NCI-H2107 (cell line): Measurements from ENCODE around the gene STRADB.
"Not testable (repeated sequence)": the region's sequence is repeated elsewhere in the genome, so short reads cannot be mapped to it uniquely, and the experiment has no call there.

Source experiments
- DNase-seq: peaks from one replicate; lab custom pipeline; 2025; lab: John Stamatoyannopoulos, UW

Gene STRADB

GRCh38 chr2:201430322-201430721, 21.2 kb upstream of the STRADB start:
- DNase-seq = not testable (repeated sequence)

DNA sequence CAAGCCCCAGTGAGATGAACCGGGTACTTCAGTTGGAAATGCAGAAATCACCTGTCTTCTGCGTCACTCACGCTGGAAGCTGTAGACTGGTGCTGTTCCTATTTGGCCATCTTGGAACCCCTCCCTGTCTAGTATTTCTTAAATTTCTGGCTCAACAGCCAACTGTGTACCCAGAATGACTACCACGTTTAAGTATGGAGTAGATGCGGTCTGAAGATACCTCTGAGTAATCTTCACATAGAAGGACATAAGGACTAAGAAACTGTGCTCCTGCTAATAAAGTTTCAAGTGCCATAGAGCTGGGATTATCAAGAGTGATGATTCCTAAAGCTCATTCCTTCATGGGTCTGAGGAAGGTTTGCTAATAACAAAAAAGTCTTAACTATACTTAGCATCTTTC, 20.7 kb upstream of the STRADB start:
- no peak for DNase-seq

GRCh38 chr2:201432038-201432620, 19.4 kb upstream of the STRADB start:
- no peak for DNase-seq

GRCh38 chr2:201432621-201433393, 18.7 kb upstream of the STRADB start:
- DNase-seq = no peak

DNA sequence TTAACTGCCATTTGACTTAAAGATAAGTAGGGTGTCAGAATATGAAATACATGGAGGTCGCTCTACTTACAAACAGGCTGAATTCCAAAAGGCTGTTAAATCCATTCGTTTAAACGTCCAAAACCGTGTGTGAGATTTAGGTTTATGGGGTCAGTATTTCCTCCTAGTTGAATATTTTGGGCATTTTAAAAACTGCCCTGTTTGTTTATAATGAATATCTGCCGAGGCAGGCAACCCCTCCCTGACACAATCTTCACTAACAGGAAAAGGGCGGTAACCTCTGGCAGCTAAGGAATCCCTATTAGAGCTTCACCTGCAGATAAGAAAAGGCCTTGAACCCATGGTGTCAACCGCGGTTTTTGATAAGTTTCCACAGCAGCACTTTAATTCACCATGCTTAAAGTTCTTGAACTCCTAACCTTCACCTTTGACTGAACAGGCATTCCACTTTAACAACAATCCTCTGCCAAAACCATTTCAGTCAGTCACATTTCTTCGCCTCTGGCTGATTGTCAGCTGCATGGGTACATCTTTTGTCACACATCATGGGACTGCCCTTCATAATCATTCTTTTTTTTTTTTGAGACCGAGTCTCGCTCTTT, 18.0 kb upstream of the STRADB start:
- DNase-seq = no peak

DNA sequence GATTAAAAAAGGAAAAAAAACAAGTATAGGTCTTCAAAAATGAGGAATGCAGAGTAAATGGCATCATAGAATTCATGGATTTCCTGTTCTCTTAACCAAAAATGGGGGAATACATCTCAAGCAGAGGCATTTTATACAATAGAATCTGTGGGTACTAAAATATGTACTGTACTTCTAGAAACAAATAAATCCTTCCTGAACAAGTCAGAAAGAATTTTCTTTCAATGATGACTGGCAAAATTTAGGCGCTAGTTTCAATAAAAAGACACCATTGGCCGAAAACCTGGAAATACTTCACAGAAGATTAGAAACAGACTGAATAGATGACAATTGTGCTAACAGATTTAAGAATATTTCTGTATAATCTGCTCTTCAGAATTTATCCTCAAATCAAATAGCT, 15.4 kb upstream of the STRADB start:
- DNase-seq = no peak

DNA sequence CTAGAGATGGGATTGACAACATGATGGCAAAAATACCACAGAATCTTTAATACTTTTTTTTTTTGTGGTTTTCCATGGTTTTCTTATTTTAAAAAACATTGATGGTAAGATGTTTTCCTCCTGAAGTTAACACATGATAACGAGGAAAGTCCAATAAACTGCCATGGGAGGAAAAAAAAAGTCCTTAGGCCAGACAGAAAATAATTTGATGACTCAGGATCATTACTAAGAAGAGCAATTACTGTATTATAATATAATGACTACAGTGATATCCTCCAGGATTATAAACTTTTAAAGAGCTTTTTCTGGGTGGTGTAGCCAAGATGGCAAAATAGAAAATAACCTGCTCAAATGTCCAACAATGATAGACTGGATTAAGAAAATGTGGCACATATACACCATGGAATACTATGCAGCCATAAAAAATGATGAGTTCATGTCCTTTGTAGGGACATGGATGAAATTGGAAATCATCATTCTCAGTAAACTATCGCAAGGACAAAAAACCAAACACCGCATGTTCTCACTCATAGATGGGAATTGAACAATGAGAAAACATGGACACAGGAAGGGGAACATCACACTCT, 12.1 kb upstream of the STRADB start:
- DNase-seq = not testable (repeated sequence)

DNA sequence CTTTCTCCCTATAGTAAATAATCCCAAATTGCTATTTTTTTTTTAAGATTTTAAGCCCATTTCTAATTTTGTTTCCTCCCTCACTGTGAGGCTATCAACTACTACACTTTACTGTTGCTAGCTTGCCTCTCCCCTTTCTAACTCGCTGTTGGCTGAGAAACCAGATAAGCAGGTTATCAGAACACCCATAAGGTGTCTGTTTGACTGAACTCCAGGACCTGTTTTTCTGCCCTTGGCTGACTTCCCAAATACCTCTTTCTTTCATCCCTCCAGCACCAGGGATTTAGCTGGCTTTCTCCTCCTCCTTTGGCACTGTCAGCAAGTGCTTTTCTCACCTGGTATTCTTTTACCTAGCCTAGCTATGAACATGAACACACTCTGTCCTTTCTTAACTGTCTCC, 11.4 kb upstream of the STRADB start:
- DNase-seq = no peak

DNA sequence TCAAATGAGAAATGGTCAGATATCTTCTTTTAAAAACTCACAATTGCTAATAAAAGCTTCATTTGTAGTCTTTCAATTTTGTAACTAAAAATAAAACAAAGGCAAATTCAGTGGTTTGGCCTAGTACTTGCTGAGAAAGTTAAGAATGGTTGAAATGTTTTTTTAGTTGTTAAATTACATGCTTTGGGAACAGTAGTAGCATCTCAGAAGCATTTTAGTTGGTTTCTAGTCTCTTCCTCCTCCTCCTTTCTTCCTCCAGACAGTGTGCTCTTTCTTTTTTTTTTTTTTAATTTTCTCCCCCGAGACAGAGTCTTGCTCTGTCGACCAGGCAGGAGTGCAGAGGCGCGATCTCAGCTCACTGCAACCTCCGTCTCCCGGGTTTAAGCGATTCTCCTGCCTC, 10.1 kb upstream of the STRADB start:
- DNase-seq = no peak

DNA sequence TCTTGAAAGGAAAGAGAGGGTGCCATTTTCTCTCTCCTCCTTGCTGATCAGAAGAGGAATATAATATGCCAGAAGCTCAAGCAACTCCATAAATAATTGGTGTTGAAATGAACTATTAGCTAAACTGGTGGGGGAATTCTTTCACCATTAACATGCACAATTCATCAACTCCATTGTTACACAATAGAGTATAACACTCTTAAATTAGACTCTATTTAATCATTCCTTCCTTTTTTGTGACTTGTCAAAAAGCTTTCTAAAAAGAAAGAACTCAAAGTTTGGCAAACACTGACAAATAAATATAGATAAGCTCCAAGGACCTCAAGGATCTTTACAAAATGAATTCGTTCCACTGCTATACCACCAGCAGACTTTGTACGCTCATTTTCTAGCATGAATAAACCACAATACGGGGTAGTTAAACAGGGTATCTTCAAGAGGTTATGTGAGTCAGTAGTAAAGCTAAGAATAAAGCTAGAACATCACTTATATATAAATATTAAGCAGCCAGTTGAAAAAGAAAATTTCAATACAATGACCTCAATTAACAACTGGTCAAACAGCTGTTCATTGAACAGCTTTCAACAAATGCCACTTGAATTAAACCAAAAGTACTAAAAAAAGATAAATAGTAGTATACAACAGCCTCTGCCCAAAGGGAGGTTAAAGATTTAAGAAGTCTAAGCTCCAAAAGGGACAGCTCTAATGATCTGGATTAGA, 6.6 kb upstream of the STRADB start:
- DNase-seq = no peak

GRCh38 chr2:201447086-201447485, 4.5 kb upstream of the STRADB start:
- DNase-seq = no peak

- DNase-seq = no peak
Measured at GRCh38 chr2:201448061-201448460, 3.5 kb upstream of the STRADB start.

DNA sequence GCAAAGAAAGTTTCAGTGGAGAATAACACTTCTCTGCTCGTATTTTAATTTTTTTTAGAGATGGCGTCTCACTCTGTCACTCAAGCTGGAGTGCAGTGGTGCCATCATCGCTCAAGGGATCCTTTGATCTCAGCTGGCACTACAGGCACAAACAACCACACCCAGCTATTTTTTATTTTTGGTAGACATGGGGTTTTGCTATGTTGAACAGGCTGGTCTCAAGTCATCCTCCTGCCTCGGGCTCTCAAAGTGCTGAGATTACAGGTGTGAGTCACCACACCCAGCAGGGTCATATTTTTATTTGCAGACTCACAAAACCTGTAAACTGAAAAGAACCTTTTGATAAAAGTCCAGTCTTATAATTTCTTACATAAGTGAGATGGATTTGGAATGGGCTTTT, 2.8 kb upstream of the STRADB start:
- no peak for DNase-seq

DNA sequence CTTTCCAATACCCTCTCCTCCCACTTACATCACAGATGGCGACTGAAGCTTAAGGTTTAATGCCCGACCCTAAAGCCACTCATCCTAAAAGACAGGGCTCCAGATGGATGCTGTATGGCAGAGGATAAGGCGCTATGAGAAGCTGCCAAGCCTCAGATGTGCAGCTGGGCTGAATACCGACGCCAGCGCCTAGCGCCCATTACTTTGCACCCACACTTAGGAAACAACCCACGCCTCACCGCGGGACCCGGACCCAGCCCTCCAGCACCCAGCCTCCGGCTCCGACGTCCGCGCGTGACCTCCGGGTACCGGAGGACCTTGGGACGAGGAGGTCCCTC, 617 bp upstream of the STRADB start:
- no peak for DNase-seq

- no peak for DNase-seq
Measured at GRCh38 chr2:201452058-201452921, 750 bp downstream of the STRADB start.

- no peak for DNase-seq
Measured at GRCh38 chr2:201452922-201453643, 1.5 kb downstream of the STRADB start.

GRCh38 chr2:201458381-201458780, 6.8 kb downstream of the STRADB start:
- no peak for DNase-seq

- DNase-seq = no peak
Measured at GRCh38 chr2:201460532-201460931, 9.0 kb downstream of the STRADB start.

DNA sequence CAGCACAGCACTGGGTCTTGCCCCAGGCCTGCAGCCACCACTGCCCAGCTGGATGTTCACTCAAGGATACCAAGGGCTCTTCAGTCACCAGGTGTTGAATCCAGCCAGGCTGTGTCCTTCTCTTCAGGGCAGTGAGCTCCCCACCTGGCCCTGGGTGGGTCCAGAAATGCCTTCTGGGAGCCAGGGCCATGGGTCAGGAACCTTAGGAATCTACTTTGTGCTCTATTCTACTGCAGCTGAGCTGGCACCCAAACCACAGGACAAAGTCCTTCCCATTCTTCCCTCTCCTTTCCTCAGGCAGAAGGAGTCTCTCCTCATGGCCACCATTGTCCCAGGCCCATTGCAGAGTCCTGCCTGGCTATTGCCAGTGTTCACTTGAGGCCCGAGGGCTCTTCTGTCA, 13.0 kb downstream of the STRADB start:
- no peak for DNase-seq

DNA sequence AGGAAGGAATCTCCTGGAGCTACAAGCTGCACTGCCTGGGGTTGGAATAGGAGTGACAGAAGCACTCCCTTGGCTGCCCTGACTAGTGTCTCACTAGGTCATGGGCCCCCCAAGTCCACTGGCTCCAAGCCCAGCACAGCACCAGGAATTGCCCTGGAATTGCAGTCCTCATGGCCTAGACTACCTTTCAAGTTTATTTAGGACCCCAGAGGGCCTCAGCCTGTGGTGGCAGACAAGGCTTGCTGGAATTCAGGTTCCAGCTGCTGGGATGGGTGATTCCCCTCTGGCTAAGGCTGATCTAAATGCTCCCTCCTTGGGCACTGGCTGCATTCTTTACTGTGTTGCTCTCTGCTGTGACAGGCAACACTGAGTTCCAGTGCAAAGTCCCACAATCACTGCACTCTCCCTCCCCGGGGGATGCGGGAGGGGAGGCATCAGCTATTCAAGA, 14.0 kb downstream of the STRADB start:
- no peak for DNase-seq
